BLaER1 treated with 17β-estradiol and CSF1 and Interleukin-3, amounts not matched to agents 10 nM and 100 nM (cell line): ENCODE results near the gene PARP1.

ENCODE experiments used
- H3K27ac ChIP-seq, 11 experiments: shearing (Covaris generic); formaldehyde crosslinking; 2 replicates each; pipeline ENCODE4 v1.8.1; 2022
- H3K27me3 ChIP-seq, 11 experiments: shearing (Covaris generic); formaldehyde crosslinking; 2 replicates each; pipeline ENCODE4 v1.8.1; 2022
- H3K36me3 ChIP-seq, 11 experiments: shearing (Covaris generic); formaldehyde crosslinking; 2 replicates each; pipeline ENCODE4 v1.8.1; 2022
- H3K4me1 ChIP-seq, 10 experiments: shearing (Covaris generic); formaldehyde crosslinking; 2 replicates each; pipeline ENCODE4 v1.8.1; 2022
- H3K4me2 ChIP-seq, 11 experiments: shearing (Covaris generic); formaldehyde crosslinking; 2 replicates each; pipeline ENCODE4 v1.8.1; 2022
- H3K4me3 ChIP-seq, 10 experiments: shearing (Covaris generic); formaldehyde crosslinking; 2 replicates each; pipeline ENCODE4 v1.8.1; 2022
- H3K9ac ChIP-seq, 11 experiments: shearing (Covaris generic); formaldehyde crosslinking; 2 replicates each; pipeline ENCODE4 v1.8.1; 2022
- H3K9me3 ChIP-seq, 11 experiments: shearing (Covaris generic); formaldehyde crosslinking; replicated peaks in 1 of 11; 2 replicates each; pipeline ENCODE4 v1.8.1; 2022
- H4K20me1 ChIP-seq, 11 experiments: shearing (Covaris generic); formaldehyde crosslinking; 2 replicates each; pipeline ENCODE4 v1.8.1; 2022
- Cebpa-rat ChIP-seq, 11 experiments: shearing (Covaris generic); IDR thresholded peaks; 2 replicates each; pipeline ENCODE4 v1.8.1; 2022

Gene PARP1

GRCh38 chr1:226417350-226417749, 9.5 kb upstream of the PARP1 start:
- Histone ChIP-seq H3K9me3 (no peaks in the 10 kb centered on the region), H3K4me2 (peak overlapping the region in 7 of 11 experiments; percentile 12 to 55 (median 36); a peak in 9 of 22 replicates), H3K9ac (no peak overlapping the region), H3K36me3 (no peaks in the 10 kb centered on the region), H3K27ac (no peak overlapping the region), H3K4me1 (peaks cover 0 to 54% (median 38%) of the 10 kb centered on the region in 10 experiments; a peak in 18 of 20 replicates), H4K20me1 (no peaks in the 10 kb centered on the region), H3K4me3 (no peak overlapping the region), H3K27me3 (no peaks in the 10 kb centered on the region)
- no peak for TF ChIP-seq Cebpa-rat (IDR thresholded peaks at IDR 0.05)

- TF ChIP-seq Cebpa-rat (IDR thresholded peaks at IDR 0.05) = no peak
- no peaks in the 10 kb centered on the region for H3K36me3 ChIP-seq
- no peaks in the 10 kb centered on the region for H3K27me3 ChIP-seq
- no peak overlapping the region for H3K4me3 ChIP-seq
- peaks cover 0 to 37% (median 24%) of the 10 kb centered on the region in 10 experiments; a peak in 18 of 20 replicates for H3K4me1 ChIP-seq
- peak overlapping the region in 7 of 11 experiments; percentile 20 to 61 (median 54); a peak in 8 of 22 replicates for H3K4me2 ChIP-seq
- H3K9ac ChIP-seq = no peak overlapping the region
- H3K9me3 ChIP-seq = no peaks in the 10 kb centered on the region
- H3K27ac ChIP-seq = no peak overlapping the region
- no peaks in the 10 kb centered on the region for H4K20me1 ChIP-seq
Measured at GRCh38 chr1:226414098-226414698, 6.3 kb upstream of the PARP1 start.

DNA sequence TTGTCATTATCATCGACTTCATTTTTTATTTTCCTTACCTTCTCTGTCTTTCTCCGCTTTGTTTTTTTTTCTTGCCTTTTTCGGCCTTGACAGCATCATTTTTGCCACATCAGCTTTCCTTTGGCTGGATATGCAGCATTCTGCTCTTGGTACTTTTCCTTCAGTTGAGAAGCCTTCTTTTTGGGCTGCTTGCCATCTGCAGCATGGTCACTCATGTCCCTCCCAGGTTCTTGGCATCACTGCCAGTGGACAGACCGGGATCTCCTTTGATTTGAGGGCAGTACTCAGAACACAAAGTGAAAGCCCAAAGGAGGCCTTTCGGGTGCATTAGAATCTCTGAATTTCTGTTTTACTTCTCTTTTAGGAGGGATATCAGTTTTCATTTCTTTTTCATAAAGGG, 3.7 kb upstream of the PARP1 start:
- Histone ChIP-seq H3K4me1 (peaks cover 4 to 25% (median 15%) of the 10 kb centered on the region in 10 experiments; a peak in 18 of 20 replicates), H3K4me3 (no peak overlapping the region), H3K27me3 (no peaks in the 10 kb centered on the region), H3K9ac (no peak overlapping the region), H4K20me1 (peaks cover 0 to 5% (median 4%) of the 10 kb centered on the region in 11 experiments; a peak in 6 of 22 replicates), H3K36me3 (no peaks in the 10 kb centered on the region), H3K27ac (no peak overlapping the region), H3K9me3 (no peaks in the 10 kb centered on the region), H3K4me2 (no peak overlapping the region)
- no peak for TF ChIP-seq Cebpa-rat (IDR thresholded peaks at IDR 0.05)

DNA sequence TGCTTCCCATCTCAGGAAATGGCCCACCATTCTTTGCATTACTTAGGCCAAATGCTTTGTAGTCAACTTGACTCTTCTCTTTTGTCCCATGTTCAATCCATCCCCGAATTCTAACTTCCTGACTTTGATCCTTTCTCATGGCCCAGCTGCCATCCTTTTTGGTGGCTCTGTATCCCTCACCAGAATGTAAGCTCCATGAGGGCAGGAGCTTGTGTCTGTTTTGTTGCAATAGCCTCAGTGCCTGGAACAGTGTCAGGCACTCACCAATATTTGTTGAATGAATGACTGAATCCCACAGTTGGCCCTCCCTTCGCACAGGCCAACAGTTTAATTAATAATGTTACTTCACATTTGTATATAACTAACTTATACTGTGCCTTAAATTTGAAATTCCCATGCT, 3.1 kb upstream of the PARP1 start:
- Histone ChIP-seq H3K9ac (no peak overlapping the region), H3K36me3 (no peaks in the 10 kb centered on the region), H3K4me3 (no peak overlapping the region), H3K27ac (no peak overlapping the region), H3K4me2 (no peak overlapping the region), H3K27me3 (no peaks in the 10 kb centered on the region), H3K9me3 (no peaks in the 10 kb centered on the region), H3K4me1 (peaks cover 10 to 28% (median 20%) of the 10 kb centered on the region in 10 experiments), H4K20me1 (peaks cover 0 to 12% (median 4%) of the 10 kb centered on the region in 11 experiments; a peak in 9 of 22 replicates)
- TF ChIP-seq Cebpa-rat (IDR thresholded peaks at IDR 0.05) = no peak

DNA sequence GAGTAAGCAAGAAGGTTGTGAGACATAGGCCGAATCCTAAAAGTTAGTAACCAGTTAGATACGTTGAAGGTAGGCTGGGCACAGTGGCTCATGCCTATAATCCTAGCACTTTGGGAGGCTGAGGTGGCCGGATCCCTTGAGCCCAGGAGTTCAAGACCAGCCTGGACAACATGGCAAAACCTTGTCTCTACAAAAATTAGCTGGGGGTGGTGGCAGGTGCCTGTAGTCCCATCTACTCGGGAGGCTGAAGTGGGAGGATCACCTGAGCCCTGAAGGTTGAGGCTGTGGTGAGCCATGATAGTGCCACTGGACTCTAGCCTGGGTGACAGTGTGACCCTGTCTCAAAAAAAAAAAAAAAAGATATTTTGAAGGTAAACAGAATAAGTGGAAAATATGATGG, 1.5 kb upstream of the PARP1 start:
- Histone ChIP-seq H3K27me3 (no peaks in the 10 kb centered on the region), H3K9me3 (no peaks in the 10 kb centered on the region), H4K20me1 (peaks cover 8 to 28% (median 16%) of the 10 kb centered on the region in 11 experiments), H3K27ac (no peak overlapping the region), H3K4me3 (no peak overlapping the region), H3K4me1 (peaks cover 26 to 43% (median 35%) of the 10 kb centered on the region in 10 experiments), H3K36me3 (no peaks in the 10 kb centered on the region), H3K4me2 (no peak overlapping the region), H3K9ac (no peak overlapping the region)
- no peak for TF ChIP-seq Cebpa-rat (IDR thresholded peaks at IDR 0.05)

DNA sequence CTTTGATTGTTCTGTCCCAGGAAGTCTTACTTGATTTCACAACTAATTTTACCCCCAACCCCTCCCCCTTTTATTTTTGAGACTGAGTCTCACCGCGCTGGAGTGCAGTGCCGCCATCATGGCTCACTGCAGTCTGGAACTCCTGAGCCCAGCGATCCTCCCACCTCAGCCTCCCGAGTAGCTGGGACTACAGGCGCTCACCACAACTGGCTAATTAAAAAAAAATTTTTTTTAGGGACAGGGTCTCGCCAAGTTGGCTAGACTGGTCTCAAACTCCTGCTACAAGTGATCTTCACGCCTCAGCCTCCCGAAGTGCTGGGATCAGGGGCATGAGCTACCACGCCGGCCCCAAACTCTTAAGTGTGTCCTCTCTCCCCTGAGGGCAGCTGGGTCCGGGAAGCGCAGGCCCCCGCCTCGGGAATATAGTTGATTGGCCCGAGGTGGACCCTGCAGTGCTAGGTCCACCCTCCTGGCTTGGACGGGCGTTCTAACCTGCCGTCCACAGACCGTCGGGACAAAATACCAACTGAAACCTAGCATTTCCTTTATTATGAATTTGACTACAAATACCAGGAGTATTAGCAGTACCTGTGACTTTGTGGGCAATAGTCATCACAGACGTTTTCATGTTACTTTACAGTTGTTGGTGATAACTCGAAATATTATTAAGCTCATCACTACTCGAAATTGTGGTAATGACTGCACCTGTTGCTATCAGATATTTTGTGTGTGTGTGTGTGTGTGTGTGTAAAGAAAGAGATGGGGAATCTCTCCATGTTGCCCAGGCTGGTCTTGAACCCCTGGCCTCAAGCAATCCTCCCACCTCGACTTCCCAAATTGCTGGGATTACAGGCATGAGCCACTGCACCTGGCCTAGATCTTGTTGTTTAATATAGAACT, 642 bp upstream of the PARP1 start:
- Histone ChIP-seq H3K36me3 (no peaks in the 10 kb centered on the region), H3K4me2 (peak overlapping the region; percentile 55 to 99 (median 65)), H3K9ac (peak overlapping the region; percentile 39 to 91 (median 88); a peak in 21 of 22 replicates), H3K4me1 (peaks cover 33 to 43% (median 40%) of the 10 kb centered on the region in 10 experiments), H3K27ac (peak overlapping the region; percentile 27 to 93 (median 87); a peak in 21 of 22 replicates), H3K9me3 (no peaks in the 10 kb centered on the region), H3K4me3 (peak overlapping the region; percentile 72 to 88 (median 78)), H4K20me1 (peaks cover 16 to 36% (median 25%) of the 10 kb centered on the region in 11 experiments), H3K27me3 (no peaks in the 10 kb centered on the region)
- TF ChIP-seq Cebpa-rat (IDR thresholded peaks at IDR 0.05) = no peak; a peak in 1 of 22 replicates

DNA sequence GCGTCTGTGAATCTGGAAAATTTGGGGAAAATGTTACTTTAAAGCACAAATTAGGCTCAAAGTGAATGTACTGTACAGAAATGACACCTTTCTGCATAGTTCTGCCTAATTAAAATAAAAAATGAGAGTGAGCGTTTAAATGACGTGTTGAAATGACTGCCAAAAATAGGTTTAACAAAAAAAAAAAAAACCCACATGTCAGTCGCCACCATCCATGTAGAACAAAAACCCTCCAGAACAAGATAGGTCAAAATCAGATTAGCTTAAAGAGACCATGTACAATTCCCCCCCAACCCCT, 745 bp downstream of the PARP1 start:
- H3K27ac ChIP-seq = peak overlapping the region; percentile 20 to 93 (median 87); a peak in 21 of 22 replicates
- H3K9ac ChIP-seq = peak overlapping the region; percentile 78 to 91 (median 88)
- peaks cover under 1 to 10% (median 8%) of the 10 kb centered on the region in 11 experiments; a peak in 21 of 22 replicates for H3K36me3 ChIP-seq

DNA sequence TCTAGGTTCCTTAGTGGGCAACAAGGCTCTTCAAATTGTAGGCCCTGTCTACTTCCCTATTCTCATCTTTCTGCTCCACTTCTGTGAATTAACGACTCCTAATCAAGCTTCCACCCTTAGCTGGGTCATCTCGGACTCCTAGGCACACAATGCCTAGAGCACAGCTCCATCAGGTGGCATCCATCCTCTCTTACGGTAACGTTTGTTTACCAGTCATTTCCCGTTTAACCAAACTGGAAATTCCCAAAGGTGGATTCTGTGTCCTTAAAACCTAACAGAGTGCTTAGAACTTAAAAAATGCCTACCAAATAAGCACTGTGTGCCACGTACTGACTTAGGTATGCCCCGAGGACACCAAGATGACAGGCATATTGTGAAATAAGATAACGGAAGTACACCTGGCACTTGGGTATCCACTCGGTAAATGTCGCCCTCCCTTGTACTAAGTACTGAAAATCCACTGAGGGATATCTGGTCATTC, 1.5 kb downstream of the PARP1 start:
- Histone ChIP-seq H3K9me3 (no peaks in the 10 kb centered on the region), H3K4me3 (peak overlapping the region; percentile 72 to 88 (median 78)), H3K4me1 (peaks cover 52 to 60% (median 55%) of the 10 kb centered on the region in 10 experiments), H3K9ac (peak overlapping the region; percentile 78 to 91 (median 88)), H4K20me1 (peaks cover 37 to 57% (median 46%) of the 10 kb centered on the region in 11 experiments), H3K27me3 (no peaks in the 10 kb centered on the region), H3K36me3 (peaks cover 8 to 17% (median 15%) of the 10 kb centered on the region in 11 experiments), H3K4me2 (peak overlapping the region; percentile 92 to 99 (median 97)), H3K27ac (peak overlapping the region; percentile 20 to 93 (median 87); a peak in 21 of 22 replicates)
- TF ChIP-seq Cebpa-rat (IDR thresholded peaks at IDR 0.05) = peak in 6 of 11 experiments; percentile 26 to 63 (median 42); a peak in 6 of 22 replicates

More for the DNA sequence above, 745 bp downstream of the PARP1 start:
- no peaks in the 10 kb centered on the region for H3K9me3 ChIP-seq
- H3K4me2 ChIP-seq = peak overlapping the region; percentile 92 to 99 (median 97)
- TF ChIP-seq Cebpa-rat (IDR thresholded peaks at IDR 0.05) = no peak
- peaks cover 45 to 53% (median 48%) of the 10 kb centered on the region in 10 experiments for H3K4me1 ChIP-seq
- peaks cover 30 to 50% (median 39%) of the 10 kb centered on the region in 11 experiments for H4K20me1 ChIP-seq
- no peaks in the 10 kb centered on the region for H3K27me3 ChIP-seq
- peak overlapping the region; percentile 72 to 88 (median 78) for H3K4me3 ChIP-seq
